Prostate gland (tissue), 2 donors: Measurements from ENCODE around the gene CTNNA2.

Source experiments
- CTCF ChIP-seq, 4 experiments: fragments of 200-600 bp in 2 of 4; fragments of 450-650 bp in 2 of 4; sonication (generic) in 2 of 4; IDR thresholded peaks; 1 replicate in 3 of 4; 2 replicates in 1 of 4; pipeline ENCODE4 v1.5.1; 2016 to 2019; ENCODE audit warnings: antibody characterized with exemption in 4 of 4, mild to moderate bottlenecking in 2 of 4, moderate library complexity in 2 of 4
- POLR2A ChIP-seq: fragments of 450-650 bp; IDR thresholded peaks from one replicate; pipeline ENCODE4 v1.6.1; 2016; ENCODE audit warnings: antibody characterized with exemption, mild to moderate bottlenecking

- TF ChIP-seq POLR2A, result no peak
- no peak for TF ChIP-seq CTCF (IDR thresholded peaks at IDR 0.05)
These were observed 468.0 kb downstream of the CTNNA2 start for GRCh38 chr2:79980816-79981215.
